Urothelium cell line (cell line): Measurements from ENCODE around the gene ZNF764.

Source experiments
- DNase-seq: peaks from one replicate; pipeline ENCODE4 v3.0.0; 2011; ENCODE audit warnings: low spot score, mixed read lengths
- FAIRE-seq: peaks from 2 replicates; lab custom pipeline; 2011; peaks lifted over from hg19 to GRCh38; lab: Jason Lieb, UNC

The ZNF764 gene

GRCh38 chr16:30570636-30571444 lies 12.7 kb upstream of the ZNF764 start:
- FAIRE-seq (no peak), DNase-seq (no peak)

- DNase-seq (no peak), FAIRE-seq (no peak)
These were observed 11.8 kb upstream of the ZNF764 start for GRCh38 chr16:30569746-30570635.

GRCh38 chr16:30569281-30569680 lies 11.1 kb upstream of the ZNF764 start:
- DNase-seq (no peak), FAIRE-seq (no peak)

GRCh38 chr16:30567991-30568638 lies 9.9 kb upstream of the ZNF764 start:
- DNase-seq (no peak), FAIRE-seq (no peak)

- DNase-seq, result no peak
These were observed 9.2 kb upstream of the ZNF764 start for GRCh38 chr16:30567160-30567990.

GRCh38 chr16:30566531-30566930 lies 8.4 kb upstream of the ZNF764 start:
- FAIRE-seq (no peak), DNase-seq (no peak)

More at GRCh38 chr16:30567160-30567990, 9.2 kb upstream of the ZNF764 start:
- no peak for FAIRE-seq

- FAIRE-seq (no peak), DNase-seq (no peak)
These were observed 7.8 kb upstream of the ZNF764 start for GRCh38 chr16:30565984-30566383.

- FAIRE-seq (no peak), DNase-seq (no peak)
These were observed 7.4 kb upstream of the ZNF764 start for GRCh38 chr16:30565526-30565925.

- DNase-seq (no peak), FAIRE-seq (no peak)
These were observed 3.8 kb upstream of the ZNF764 start for GRCh38 chr16:30562021-30562420.

GRCh38 chr16:30561089-30561816 lies 3.1 kb upstream of the ZNF764 start:
- FAIRE-seq, result no peak
- DNase-seq, result no peak

- DNase-seq (no peak), FAIRE-seq (no peak)
These were observed 1.5 kb upstream of the ZNF764 start for GRCh38 chr16:30559690-30560089.

GRCh38 chr16:30558789-30559377 lies 709 bp upstream of the ZNF764 start:
- FAIRE-seq (no peak), DNase-seq (no peak)

GRCh38 chr16:30557707-30557956 lies 542 bp downstream of the ZNF764 start:
- DNase-seq (no peak), FAIRE-seq (no peak)

GRCh38 chr16:30556125-30556473 lies 2.1 kb downstream of the ZNF764 start:
- FAIRE-seq (no peak), DNase-seq (no peak)

- FAIRE-seq (no peak), DNase-seq (no peak)
These were observed 2.7 kb downstream of the ZNF764 start for GRCh38 chr16:30555315-30556124.

GRCh38 chr16:30554557-30555314 lies 3.4 kb downstream of the ZNF764 start:
- no peak for FAIRE-seq

GRCh38 chr16:30553393-30553899 lies 4.7 kb downstream of the ZNF764 start:
- FAIRE-seq (no peak), DNase-seq (no peak)

More at GRCh38 chr16:30554557-30555314, 3.4 kb downstream of the ZNF764 start:
- DNase-seq, result no peak

- FAIRE-seq, result no peak
- DNase-seq, result no peak
These were observed 5.2 kb downstream of the ZNF764 start for GRCh38 chr16:30552956-30553355.
